AG08395 (cell line): ENCODE results near the gene CELSR1.

Source experiments
- DNase-seq: peaks from one replicate; pipeline ENCODE4 v3.0.0; 2012; ENCODE audit warnings: mixed read lengths, low spot score

CELSR1 gene

GRCh38 chr22:46443850-46444389, 93.5 kb downstream of the CELSR1 start:
- DNase-seq = no peak

GRCh38 chr22:46442217-46442853, 95.1 kb downstream of the CELSR1 start:
- DNase-seq = no peak

GRCh38 chr22:46439576-46440465, 97.6 kb downstream of the CELSR1 start:
- DNase-seq = no peak

- no peak for DNase-seq
These were observed 98.3 kb downstream of the CELSR1 start for GRCh38 chr22:46439111-46439510.

- DNase-seq = no peak
These were observed 99.6 kb downstream of the CELSR1 start for GRCh38 chr22:46437671-46438440.

GRCh38 chr22:46436595-46437175, 100.7 kb downstream of the CELSR1 start:
- peak; percentile 26 for DNase-seq

GRCh38 chr22:46433318-46433717, 104.1 kb downstream of the CELSR1 start:
- no peak for DNase-seq

- no peak for DNase-seq
These were observed 105.0 kb downstream of the CELSR1 start for GRCh38 chr22:46432164-46433068.

- no peak for DNase-seq
These were observed 106.2 kb downstream of the CELSR1 start for GRCh38 chr22:46430961-46431838.

- no peak for DNase-seq
These were observed 108.0 kb downstream of the CELSR1 start for GRCh38 chr22:46429325-46429853.

GRCh38 chr22:46428602-46429324, 108.7 kb downstream of the CELSR1 start:
- no peak for DNase-seq

GRCh38 chr22:46428171-46428570, 109.2 kb downstream of the CELSR1 start:
- no peak for DNase-seq

GRCh38 chr22:46425016-46425415, 112.4 kb downstream of the CELSR1 start:
- peak; percentile 89 for DNase-seq

GRCh38 chr22:46424496-46424895, 112.9 kb downstream of the CELSR1 start:
- DNase-seq = no peak

GRCh38 chr22:46422896-46423295, 114.5 kb downstream of the CELSR1 start:
- no peak for DNase-seq

- DNase-seq = no peak
These were observed 116.2 kb downstream of the CELSR1 start for GRCh38 chr22:46421267-46421666.

GRCh38 chr22:46419754-46420571, 117.5 kb downstream of the CELSR1 start:
- DNase-seq = no peak

- DNase-seq = no peak
These were observed 118.6 kb downstream of the CELSR1 start for GRCh38 chr22:46418827-46419226.
